Esophagus muscularis mucosa (tissue), 4 donors: Measurements from ENCODE around the gene CRYAA. TPM values are rescaled to one million over a fixed set of nuclear protein-coding genes. Genes with fewer than 3 reads are reported as not detected.

ENCODE experiments used
- DNase-seq: peaks from one replicate; pipeline ENCODE4 v3.0.0-alpha.2; 2017; ENCODE audit errors: extremely low spot score
- H3K27ac ChIP-seq, 4 donors: fragments of 200-600 bp; sonication (generic); replicated peaks in 1 of 4; 1 replicate in 3 of 4; 2 replicates in 1 of 4; pipeline ENCODE4 v1.5.1; 2016 to 2019; ENCODE audit warnings: mild to moderate bottlenecking in 1 of 4
- H3K27me3 ChIP-seq, 4 donors: fragments of 200-600 bp; sonication (generic); one replicate each; pipeline versions ENCODE4 v1.5.1 to v1.6.0; 2016 to 2019
- H3K36me3 ChIP-seq, 4 donors: fragments of 200-600 bp; sonication (generic); one replicate each; pipeline ENCODE4 v1.5.1; 2016 to 2019
- H3K4me1 ChIP-seq, 4 donors: fragments of 200-600 bp; sonication (generic); one replicate each; pipeline ENCODE4 v1.5.1; 2016 to 2019
- H3K4me3 ChIP-seq, 4 donors: fragments of 200-600 bp; sonication (generic); 1 replicate in 2 of 4; 2 replicates in 2 of 4; pipeline ENCODE4 v1.5.1; 2016 to 2019; ENCODE audit warnings: mild to moderate bottlenecking in 4 of 4, moderate library complexity in 1 of 4
- H3K9me3 ChIP-seq, 4 donors: fragments of 200-600 bp; sonication (generic); 1 replicate in 3 of 4; 2 replicates in 1 of 4; pipeline ENCODE4 v1.5.1; 2016 to 2019
- EP300 ChIP-seq: sonication (generic); formaldehyde crosslinking; IDR thresholded peaks from one replicate; pipeline ENCODE4 v1.6.1; 2017; ENCODE audit warnings: antibody characterized with exemption
- POLR2A ChIP-seq: fragments of 450-650 bp; IDR thresholded peaks from one replicate; pipeline ENCODE4 v1.6.1; 2017; ENCODE audit warnings: antibody characterized with exemption, moderate library complexity, mild to moderate bottlenecking, low read depth
- POLR2AphosphoS5 ChIP-seq, 2 donors: sonication (generic); formaldehyde crosslinking; IDR thresholded peaks; one replicate each; pipeline ENCODE4 v1.6.1; 2017; ENCODE audit warnings: antibody characterized with exemption in 2 of 2
- WGBS: methylation state at CpG from one replicate; pipeline ENCODE4 v1.1.5; 2018; 5-methylcytosine and 5-hydroxymethylcytosine counted together
- intact Hi-C: fragments of 100-400 bp; cut with DNase I; formaldehyde crosslinking; loops from one replicate; pipeline ENCODE4 v1.15.1; 2023
- total RNA-seq, 4 donors: library from RNA; depleted of rRNA; stranded (reverse); fragments of >200 nt; gene quantifications; one replicate each; pipeline versions ENCODE4 v1.1.0 to v1.2.1, GENCODE V29; 2016
- TF ChIP-seq, protein P1 (sequence below), 3 experiments: fragments of 200-600 bp in 2 of 3; fragments of 450-650 bp in 1 of 3; sonication (generic) in 2 of 3; IDR thresholded peaks; one replicate each; pipeline ENCODE4 v1.5.1; 2017 to 2019; ENCODE audit warnings: antibody characterized with exemption in 3 of 3, mild to moderate bottlenecking in 2 of 3, moderate library complexity in 1 of 3

Gene CRYAA
- total RNA-seq, 4 donors from 2014 or later: not detected

DNA sequence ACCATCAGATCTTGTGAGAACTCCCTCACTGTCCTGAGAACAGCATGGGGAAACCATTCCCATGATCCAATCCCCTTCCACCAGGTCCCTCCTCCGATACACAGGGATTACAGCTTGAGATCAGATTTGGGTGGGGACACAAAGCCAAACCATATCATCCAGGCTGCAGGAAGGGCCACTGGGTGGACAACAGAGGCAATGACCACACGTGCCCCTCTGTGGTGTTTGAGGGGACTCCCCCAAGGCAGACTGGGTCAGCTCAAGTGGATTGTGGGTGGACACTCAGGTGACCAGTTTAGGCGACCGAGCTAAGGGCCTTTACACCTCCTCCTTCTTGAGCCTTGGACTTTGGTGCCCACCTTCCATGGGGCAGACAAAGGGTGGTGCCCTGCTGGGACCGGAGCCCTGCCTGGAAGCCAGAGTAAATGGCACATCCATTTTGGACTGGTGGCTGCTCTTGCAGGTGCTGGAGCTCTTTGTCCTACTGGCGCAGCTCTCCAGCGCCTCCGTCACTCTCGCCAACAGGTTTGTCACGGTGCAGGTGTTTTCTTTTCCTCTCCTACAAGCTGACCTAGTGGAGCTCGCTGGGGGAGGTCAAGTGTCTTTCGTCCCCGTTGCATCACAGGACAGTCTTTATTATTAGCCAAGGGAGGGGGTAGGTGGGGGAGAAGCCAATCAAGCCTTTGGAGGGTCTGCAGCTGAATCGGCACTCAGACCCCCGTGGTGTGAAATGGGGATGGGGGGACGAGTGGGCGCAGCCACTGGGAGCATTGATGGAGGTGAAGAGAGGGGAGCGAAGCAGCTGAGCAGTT lies 37.6 kb downstream of the CRYAA start:
- Histone ChIP-seq H3K9me3 (peaks cover 0 to 23% (median 12%) of the 10 kb centered on the region in 4 donors), H3K27ac (no peak overlapping the region), H3K27me3 (peaks cover 0 to 33% (median 0%) of the 10 kb centered on the region in 4 donors), H3K4me1 (peaks cover 0 to 10% (median 6%) of the 10 kb centered on the region in 4 donors), H3K4me3 (no peak overlapping the region), H3K36me3 (no peaks in the 10 kb centered on the region)
- no peak for DNase-seq
- WGBS: 74% methylated on average over 15 of the region's 18 CpGs
- intact Hi-C loops: no loop called here
- no peak for TF ChIP-seq POLR2AphosphoS5 (IDR thresholded peaks at IDR 0.05)
- no peak for TF ChIP-seq POLR2A
- TF ChIP-seq EP300: no peak
- TF ChIP-seq, protein P1, sequence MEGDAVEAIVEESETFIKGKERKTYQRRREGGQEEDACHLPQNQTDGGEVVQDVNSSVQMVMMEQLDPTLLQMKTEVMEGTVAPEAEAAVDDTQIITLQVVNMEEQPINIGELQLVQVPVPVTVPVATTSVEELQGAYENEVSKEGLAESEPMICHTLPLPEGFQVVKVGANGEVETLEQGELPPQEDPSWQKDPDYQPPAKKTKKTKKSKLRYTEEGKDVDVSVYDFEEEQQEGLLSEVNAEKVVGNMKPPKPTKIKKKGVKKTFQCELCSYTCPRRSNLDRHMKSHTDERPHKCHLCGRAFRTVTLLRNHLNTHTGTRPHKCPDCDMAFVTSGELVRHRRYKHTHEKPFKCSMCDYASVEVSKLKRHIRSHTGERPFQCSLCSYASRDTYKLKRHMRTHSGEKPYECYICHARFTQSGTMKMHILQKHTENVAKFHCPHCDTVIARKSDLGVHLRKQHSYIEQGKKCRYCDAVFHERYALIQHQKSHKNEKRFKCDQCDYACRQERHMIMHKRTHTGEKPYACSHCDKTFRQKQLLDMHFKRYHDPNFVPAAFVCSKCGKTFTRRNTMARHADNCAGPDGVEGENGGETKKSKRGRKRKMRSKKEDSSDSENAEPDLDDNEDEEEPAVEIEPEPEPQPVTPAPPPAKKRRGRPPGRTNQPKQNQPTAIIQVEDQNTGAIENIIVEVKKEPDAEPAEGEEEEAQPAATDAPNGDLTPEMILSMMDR (IDR thresholded peaks at IDR 0.05): no peak

DNA sequence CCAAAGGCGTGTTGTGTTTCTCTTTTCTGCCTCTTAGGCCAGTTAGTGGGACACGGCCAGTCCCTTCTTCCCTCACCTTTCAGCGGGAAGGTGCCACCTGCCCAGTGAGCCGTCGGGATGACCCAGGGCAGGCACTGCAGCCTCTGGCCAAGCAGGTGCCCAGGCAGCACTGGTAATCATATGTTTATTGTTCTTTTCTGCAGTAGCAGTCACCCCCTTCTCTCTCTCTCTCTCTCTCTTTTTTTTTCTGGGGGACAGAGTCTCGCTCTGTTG lies 38.2 kb downstream of the CRYAA start:
- 89% methylated on average over 6 of the region's 6 CpGs for WGBS
- peaks cover 0 to 33% (median 0%) of the 10 kb centered on the region in 4 donors for H3K27me3 ChIP-seq
- peaks cover 0 to 18% (median 6%) of the 10 kb centered on the region in 4 donors for H3K9me3 ChIP-seq
- H3K27ac ChIP-seq: no peak overlapping the region
- no peak overlapping the region for H3K4me3 ChIP-seq
- H3K36me3 ChIP-seq: no peaks in the 10 kb centered on the region
- no peak for DNase-seq
- intact Hi-C loops: no loop called here
- H3K4me1 ChIP-seq: peaks cover 0 to 13% (median 7%) of the 10 kb centered on the region in 4 donors
- TF ChIP-seq POLR2AphosphoS5 (IDR thresholded peaks at IDR 0.05) (no peak), POLR2A (no peak)

DNA sequence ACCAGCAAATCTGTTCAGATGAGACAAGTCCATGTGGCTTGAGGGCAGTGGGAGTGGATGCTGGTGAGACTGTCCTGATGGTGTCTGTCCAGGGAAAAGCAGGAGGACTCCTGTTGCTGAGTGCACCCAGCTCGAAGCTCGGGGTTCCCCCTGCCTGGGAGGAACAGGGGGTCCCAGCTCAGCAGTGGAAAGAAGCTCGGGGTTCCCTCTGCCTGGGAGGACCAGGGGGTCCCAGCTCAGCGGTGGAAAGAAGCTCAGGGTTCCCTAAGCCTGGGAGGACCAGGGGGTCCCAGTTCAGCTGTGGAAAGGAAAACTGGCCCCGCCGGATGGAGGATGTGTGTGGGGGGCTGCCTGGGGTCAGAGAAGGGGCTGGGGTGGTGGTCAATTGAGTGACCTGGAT lies 39.1 kb downstream of the CRYAA start:
- WGBS: 87% methylated on average over 4 of the region's 6 CpGs
- Histone ChIP-seq H3K27me3 (peaks cover 0 to 33% (median 0%) of the 10 kb centered on the region in 4 donors), H3K9me3 (peaks cover 0 to 9% (median 0%) of the 10 kb centered on the region in 4 donors), H3K27ac (no peak overlapping the region), H3K36me3 (no peaks in the 10 kb centered on the region), H3K4me3 (no peak overlapping the region), H3K4me1 (peaks cover 0 to 13% (median 7%) of the 10 kb centered on the region in 4 donors)
- no peak for DNase-seq
- intact Hi-C loops: no loop called here
- TF ChIP-seq POLR2AphosphoS5 (IDR thresholded peaks at IDR 0.05): no peak
- TF ChIP-seq EP300: no peak
- TF ChIP-seq, protein P1 (IDR thresholded peaks at IDR 0.05): no peak
- no peak for TF ChIP-seq POLR2A

DNA sequence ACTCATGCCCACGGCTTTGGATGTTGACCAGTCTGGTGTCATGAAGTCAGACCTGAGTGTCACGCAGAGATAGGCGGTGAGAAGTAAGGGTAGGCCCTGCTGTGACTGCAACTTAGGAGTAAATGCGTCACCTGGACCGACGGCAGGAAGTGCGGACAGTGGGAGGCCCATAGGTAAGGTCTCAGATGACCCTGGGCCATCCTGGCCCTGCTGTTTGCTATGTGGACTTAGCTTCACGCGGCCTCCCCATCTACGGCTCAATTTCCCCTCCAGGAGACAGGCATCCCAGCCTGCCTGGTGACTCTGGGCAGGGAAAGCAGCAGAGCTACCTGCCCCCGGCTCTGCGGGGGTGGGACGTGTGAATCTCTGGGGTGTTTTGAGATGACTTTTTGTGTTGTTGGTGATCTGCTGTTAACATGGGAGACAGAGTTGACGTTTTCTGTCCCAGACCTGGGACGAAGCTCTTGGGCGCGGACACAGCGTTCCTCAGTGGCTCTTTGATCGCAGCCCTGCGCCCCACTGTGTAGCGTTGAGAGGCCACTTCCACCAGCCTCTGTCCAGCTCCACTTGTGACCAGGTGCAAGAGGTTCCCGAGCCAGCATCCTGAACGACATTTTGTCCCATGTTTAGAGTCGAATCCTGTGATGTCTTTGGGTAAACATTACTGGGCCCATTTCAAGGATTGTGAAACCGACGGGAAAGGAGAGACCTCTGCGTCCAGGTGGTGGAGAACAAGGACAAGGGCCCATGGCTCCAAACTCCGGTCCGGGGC lies 39.9 kb downstream of the CRYAA start:
- TF ChIP-seq, protein P1 (IDR thresholded peaks at IDR 0.05): no peak
- TF ChIP-seq EP300 (no peak), POLR2A (no peak), POLR2AphosphoS5 (IDR thresholded peaks at IDR 0.05) (no peak)
- Histone ChIP-seq H3K9me3 (peaks cover 0 to under 1% (median 0%) of the 10 kb centered on the region in 4 donors), H3K27ac (no peak overlapping the region), H3K27me3 (peaks cover 0 to 33% (median 0%) of the 10 kb centered on the region in 4 donors), H3K36me3 (no peaks in the 10 kb centered on the region), H3K4me3 (no peak overlapping the region), H3K4me1 (peaks cover 0 to 13% (median 7%) of the 10 kb centered on the region in 4 donors)
- WGBS: 87% methylated on average over 26 of the region's 29 CpGs
- no peak for DNase-seq
- intact Hi-C loops: no loop called here
